ENCODE measurements around the gene BLTP1. TPM values are rescaled to one million over a fixed set of nuclear protein-coding genes. Genes with fewer than 3 reads are reported as not detected.

Gene BLTP1
- polyA plus RNA-seq, 2 of the 4 experiments (the other 2 are of a cell fraction), result 5.8 to 30.4 TPM

GRCh38 chr4:122152711-122153226 is 638 bp downstream of the BLTP1 start:
- ChIA-PET CTCF (no interaction called here), POLR2A (no interaction called here)
- DNase-seq (ENCODE audit: low read depth in 1 of 2, low spot score in 1 of 2) (peak; percentile 9 to 13), FAIRE-seq (no peak), ATAC-seq (peak; percentile 76 to 83)
- peak overlapping the region; percentile 73 for H3K4me2 ChIP-seq
- peak overlapping the region; percentile 87 to 93 for H3K27ac ChIP-seq
- TF ChIP-seq TFCP2L1 (CRISPR knock-in tag; IDR thresholded peaks at IDR 0.05) (no peak), BCL3 (IDR thresholded peaks at IDR 0.05) (no peak), HMGXB4 (CRISPR knock-in tag; IDR thresholded peaks at IDR 0.05; ENCODE audit: borderline replicate concordance) (no peak), REST (IDR thresholded peaks at IDR 0.05) (no peak), FOSB (CRISPR knock-in tag; IDR thresholded peaks at IDR 0.05) (no peak)
- 0 out of 3 replicates have a peak, but pooled peaks cover 2% of the 10 kb centered on the region for H3K4me1 ChIP-seq
- WGBS (ENCODE audit: missing lambda C conversion rate), result under 1% methylated on average over 13 of the region's 16 CpGs
- H3K4me3 ChIP-seq, result peak overlapping the region; percentile 83
- H3K9me3 ChIP-seq, result no peaks in the 10 kb centered on the region

- CTCF ChIA-PET, result no interaction called here
- DNase-seq (ENCODE audit: low read depth in 1 of 2, low spot score in 1 of 2), result no peak
- Histone ChIP-seq H3K9me3 (no peaks in the 10 kb centered on the region), H3K27ac (no peak overlapping the region), H3K4me2 (no peak overlapping the region), H3K4me1 (0 out of 3 replicates have a peak, but pooled peaks cover 2% of the 10 kb centered on the region), H3K4me3 (no peak overlapping the region)
- TF ChIP-seq FOSB (CRISPR knock-in tag; IDR thresholded peaks at IDR 0.05), result no peak
- FAIRE-seq, result no peak
- POLR2A ChIA-PET, result no interaction called here
- no peak for ATAC-seq
- WGBS (ENCODE audit: missing lambda C conversion rate), result 91% methylated on average over 2 of the region's 2 CpGs
Measured at GRCh38 chr4:122156819-122157218, 4.7 kb downstream of the BLTP1 start.

GRCh38 chr4:122163301-122163700 is 11.2 kb downstream of the BLTP1 start:
- TF ChIP-seq MYC (IDR thresholded peaks at IDR 0.05; ENCODE audit: borderline replicate concordance, low read length), result no peak
- no peak for TF ChIP-seq ESRRA (IDR thresholded peaks at IDR 0.05; ENCODE audit: borderline replicate concordance, low read length)
- no peak for TF ChIP-seq MAFK (IDR thresholded peaks at IDR 0.05; ENCODE audit: partially characterized antibody)
- TF ChIP-seq ZFP36 (IDR thresholded peaks at IDR 0.05; ENCODE audit: borderline replicate concordance, partially characterized antibody), result no peak
- no peak for TF ChIP-seq SREBF2 (IDR thresholded peaks at IDR 0.05)
- no peak for TF ChIP-seq ZSCAN20 (CRISPR knock-in tag; IDR thresholded peaks at IDR 0.05)
- no peak for TF ChIP-seq RCOR1 (IDR thresholded peaks at IDR 0.05; ENCODE audit: low read depth, low read length)
- TF ChIP-seq FOSL2 (IDR thresholded peaks at IDR 0.05), result no peak
- no peak for TF ChIP-seq FOSL2 (CRISPR knock-in tag; IDR thresholded peaks at IDR 0.05)
- no peak for TF ChIP-seq HOXB5 (CRISPR knock-in tag; IDR thresholded peaks at IDR 0.05)
- TF ChIP-seq RNF2 (IDR thresholded peaks at IDR 0.05; ENCODE audit: borderline replicate concordance, low read depth), result no peak
- no peak for TF ChIP-seq POLR2AphosphoS2 (conservative IDR thresholded peaks at IDR 0.05; ENCODE audit: low read length)
- no peak for TF ChIP-seq NPAS2 (CRISPR knock-in tag; IDR thresholded peaks at IDR 0.05; ENCODE audit: borderline replicate concordance)
- Histone ChIP-seq H3K9me3 (no peaks in the 10 kb centered on the region), H3K4me2 (no peak overlapping the region), H3K4me1 (no peaks in the 10 kb centered on the region), H3K4me3 (no peak overlapping the region), H3K27ac (no peak overlapping the region)
- no peak for FAIRE-seq
- no peak for DNase-seq (ENCODE audit: low read depth in 1 of 2, low spot score in 1 of 2)
- WGBS (ENCODE audit: missing lambda C conversion rate), result 92% methylated on average over 3 of the region's 3 CpGs
- ChIA-PET CTCF (no interaction called here), POLR2A (no interaction called here)
- no peak for ATAC-seq

Data from A549 (cell line).